GM12892 (cell line): ENCODE measurements around the gene USP16.

ENCODE experiments used
- DNase-seq: peaks from one replicate; pipeline ENCODE4 v3.0.0; 2011; ENCODE audit not compliant: insufficient read length
- FAIRE-seq: peaks from 2 replicates; lab custom pipeline; 2011; peaks lifted over from hg19 to GRCh38; lab: Jason Lieb, UNC
- POLR2A ChIP-seq: IDR thresholded peaks from 2 replicates; pipeline ENCODE4 v1.6.1; 2011; ENCODE audit warnings: low read depth, low read length, control low read depth
- POLR2AphosphoS5 ChIP-seq: IDR thresholded peaks from 2 replicates; pipeline ENCODE4 v1.6.1; 2011; ENCODE audit warnings: low read depth, low read length, control low read depth
- TAF1 ChIP-seq: IDR thresholded peaks from 2 replicates; pipeline ENCODE4 v1.6.1; 2011; ENCODE audit warnings: low read depth, mild to moderate bottlenecking, control low read depth, low read length, borderline replicate concordance

Gene USP16

DNA sequence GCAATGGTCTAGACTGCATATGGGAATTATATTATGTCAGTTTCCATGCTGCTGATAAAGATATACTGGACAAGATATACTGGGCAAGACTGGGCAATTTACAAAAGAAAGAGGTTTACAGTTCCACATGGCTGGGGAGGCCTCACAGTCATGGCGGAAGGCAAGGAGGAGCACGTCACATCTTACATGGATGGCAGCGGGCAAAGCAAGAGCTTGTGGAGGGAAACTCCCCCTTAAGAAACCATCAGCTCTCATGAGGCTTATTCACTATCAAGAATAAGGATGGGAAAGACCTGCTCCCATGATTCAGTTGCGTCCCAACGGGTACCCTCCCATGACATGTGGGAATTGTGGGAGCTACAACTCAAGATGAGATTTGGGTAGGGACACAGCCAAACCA lies 27.8 kb downstream of the USP16 start:
- FAIRE-seq (no peak), DNase-seq (no peak)
- TF ChIP-seq TAF1 (no peak), POLR2A (no peak)

DNA sequence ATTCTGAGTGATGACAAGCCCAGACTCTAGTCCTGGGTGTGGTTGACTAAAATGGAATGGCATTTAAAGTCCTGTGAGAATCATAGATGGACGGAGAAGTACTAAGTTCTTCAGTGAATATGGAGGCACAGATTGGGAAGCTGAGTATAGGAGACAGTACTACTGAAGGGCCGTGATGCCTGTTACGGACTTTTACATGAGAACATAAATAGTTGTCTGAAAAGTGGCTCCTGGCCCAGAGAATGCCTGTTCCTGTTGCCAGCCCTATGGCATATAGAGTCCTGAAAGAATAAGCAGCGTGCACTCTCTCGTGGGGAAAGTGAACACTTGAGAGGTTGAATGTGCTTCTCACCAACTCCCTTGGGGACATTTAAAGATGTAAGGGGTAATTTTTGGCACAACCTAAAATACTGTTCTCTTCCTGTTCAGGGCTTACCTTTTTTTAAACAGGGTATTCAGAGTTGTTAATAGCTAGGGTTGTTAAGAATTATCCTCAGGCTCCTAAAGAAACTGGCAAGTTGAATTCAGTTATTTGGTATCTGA lies 28.6 kb downstream of the USP16 start:
- FAIRE-seq (no peak), DNase-seq (no peak)
- TF ChIP-seq POLR2A (no peak), TAF1 (no peak), POLR2AphosphoS5 (no peak)

DNA sequence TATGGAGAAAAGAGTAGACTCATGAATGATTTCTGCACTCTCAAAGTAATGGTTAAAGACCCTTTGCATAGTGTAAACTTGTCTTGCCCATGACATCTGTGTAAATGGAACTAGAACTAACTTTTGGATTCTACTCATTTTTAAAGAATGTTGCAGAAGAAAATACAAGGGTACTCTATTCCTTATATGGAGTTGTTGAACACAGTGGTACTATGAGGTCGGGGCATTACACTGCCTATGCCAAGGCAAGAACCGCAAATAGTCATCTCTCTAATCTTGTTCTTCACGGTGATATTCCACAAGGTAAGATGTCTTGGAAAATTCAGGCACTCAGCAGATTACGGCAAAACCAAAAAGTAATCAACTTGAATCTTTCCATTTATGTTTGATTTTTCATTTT lies 29.2 kb downstream of the USP16 start:
- TF ChIP-seq POLR2A, result no peak
- TF ChIP-seq POLR2AphosphoS5, result no peak
- TF ChIP-seq TAF1, result no peak

DNA sequence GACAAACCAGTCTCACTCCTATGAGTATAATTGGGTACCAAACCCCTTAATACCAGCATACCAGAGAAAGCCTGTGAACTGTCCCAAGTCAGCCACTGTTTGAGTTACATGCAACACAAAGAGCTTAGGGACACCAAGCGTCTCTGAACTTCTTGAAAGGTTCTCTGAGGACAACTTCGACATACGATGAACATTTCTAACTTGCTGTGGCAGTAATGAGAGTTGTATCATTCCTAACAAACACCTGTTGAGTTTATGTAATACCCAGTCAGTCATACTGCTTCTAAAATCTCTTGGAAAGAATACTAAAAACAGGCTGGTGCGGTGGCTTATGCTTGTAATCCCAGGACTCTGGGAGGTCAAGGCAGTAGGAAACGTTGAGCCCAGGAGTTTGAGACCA lies 30.6 kb downstream of the USP16 start:
- no peak for TF ChIP-seq POLR2A
- TF ChIP-seq POLR2AphosphoS5, result peak; percentile 39
- DNase-seq, result no peak
- no peak for FAIRE-seq

More for the DNA sequence above, 29.2 kb downstream of the USP16 start:
- FAIRE-seq (no peak), DNase-seq (no peak)

DNA sequence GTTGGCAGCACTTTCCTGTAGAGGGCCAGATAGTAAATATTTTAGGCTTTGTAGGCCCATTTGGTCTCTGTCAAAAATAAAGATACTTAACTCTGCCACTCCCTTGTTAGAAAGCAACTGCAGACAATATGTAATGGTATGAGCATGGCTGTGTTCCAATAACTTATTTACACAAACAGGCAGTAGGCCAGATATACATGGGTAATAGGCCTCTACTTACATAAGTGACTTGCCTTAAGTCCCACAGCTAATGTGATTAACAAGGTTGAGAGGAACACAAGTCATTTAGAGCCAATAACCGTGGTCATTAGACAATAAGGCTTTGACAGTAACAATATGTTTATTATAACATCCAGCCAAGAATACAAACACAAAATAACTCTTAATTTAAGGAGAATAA lies 31.5 kb downstream of the USP16 start:
- FAIRE-seq, result peak; percentile 78
- DNase-seq, result no peak
- TF ChIP-seq POLR2AphosphoS5 (peak; percentile 51; the same call in 1 of the 2 replicates), TAF1 (no peak), POLR2A (peak; percentile 43)

DNA sequence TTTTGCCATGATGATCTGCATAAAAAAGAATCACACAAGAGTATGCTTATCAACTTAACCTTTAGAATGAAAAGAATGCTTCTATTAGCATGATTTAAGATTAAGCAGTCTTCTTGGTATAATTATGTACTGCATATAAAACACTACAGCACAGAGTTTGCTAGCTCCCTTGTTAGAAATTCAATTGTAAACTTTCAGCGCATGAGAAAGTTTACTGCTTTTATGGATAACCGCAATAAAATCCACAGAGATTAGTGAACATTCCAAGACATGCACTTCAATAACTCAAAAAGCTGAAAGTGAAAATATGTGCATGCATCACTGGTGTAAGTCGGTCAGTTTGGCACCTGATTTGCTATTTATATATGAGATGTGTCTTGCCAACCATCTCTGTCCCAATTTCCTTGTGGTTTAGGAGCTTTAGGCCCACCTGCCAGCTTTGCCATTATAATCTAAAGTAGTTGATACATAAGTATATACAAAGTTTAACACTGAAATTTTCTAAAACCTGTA lies 32.1 kb downstream of the USP16 start:
- DNase-seq (no peak), FAIRE-seq (no peak)
- TF ChIP-seq TAF1 (no peak), POLR2AphosphoS5 (no peak), POLR2A (no peak; the same call in 1 of the 2 replicates)

DNA sequence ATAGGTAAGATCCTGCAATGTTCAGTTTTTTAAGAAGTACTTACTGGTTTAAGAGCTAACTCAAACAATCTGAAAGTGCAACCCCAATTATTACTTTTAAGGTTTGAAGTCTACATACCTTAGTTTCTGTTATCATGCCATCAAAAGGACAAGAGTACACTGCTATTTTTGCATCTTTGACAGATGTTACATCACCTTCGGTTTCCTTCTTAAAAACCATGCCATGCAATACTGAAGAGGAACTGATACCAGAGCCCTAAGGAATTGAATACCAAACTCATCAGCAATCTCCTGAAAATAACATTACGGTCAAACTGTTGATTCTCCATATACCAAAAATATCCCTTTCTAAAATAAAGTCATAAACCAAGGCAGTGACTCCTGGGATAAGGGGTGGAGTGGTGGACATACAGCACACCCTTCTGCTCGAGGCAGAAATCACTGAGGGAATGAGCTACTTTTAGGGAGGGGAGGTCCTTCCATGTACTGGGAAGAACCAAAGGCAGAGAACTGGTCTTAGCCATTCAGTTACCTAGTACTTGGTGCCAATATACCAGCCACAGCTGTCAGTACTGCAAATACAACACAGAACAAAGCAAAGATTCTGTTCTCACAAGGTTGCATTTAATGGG lies 40.5 kb downstream of the USP16 start:
- FAIRE-seq, result peak; percentile 90
- no peak for TF ChIP-seq POLR2A
- TF ChIP-seq TAF1, result no peak
- no peak for TF ChIP-seq POLR2AphosphoS5
- peak; percentile 6 for DNase-seq

DNA sequence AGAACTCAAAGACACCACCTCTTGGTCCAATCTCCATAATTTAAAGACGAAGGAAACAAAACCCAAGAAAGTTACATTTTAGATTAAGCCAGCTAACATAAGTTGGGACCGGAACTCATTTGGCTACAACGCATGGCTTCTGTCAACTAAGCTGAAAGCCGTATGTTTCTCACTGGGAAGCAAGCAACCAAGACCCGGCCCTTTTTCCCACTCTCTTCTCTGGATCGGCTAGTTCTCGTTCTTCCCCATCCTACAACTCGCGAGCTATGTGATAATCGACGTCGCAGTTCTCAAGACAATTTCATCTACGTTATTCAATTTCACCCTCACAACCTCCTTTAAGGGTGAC lies 48.4 kb downstream of the USP16 start:
- peak; percentile 36 for FAIRE-seq
- TF ChIP-seq POLR2AphosphoS5, result no peak
- TF ChIP-seq TAF1, result no peak
- no peak for TF ChIP-seq POLR2A
- no peak for DNase-seq

DNA sequence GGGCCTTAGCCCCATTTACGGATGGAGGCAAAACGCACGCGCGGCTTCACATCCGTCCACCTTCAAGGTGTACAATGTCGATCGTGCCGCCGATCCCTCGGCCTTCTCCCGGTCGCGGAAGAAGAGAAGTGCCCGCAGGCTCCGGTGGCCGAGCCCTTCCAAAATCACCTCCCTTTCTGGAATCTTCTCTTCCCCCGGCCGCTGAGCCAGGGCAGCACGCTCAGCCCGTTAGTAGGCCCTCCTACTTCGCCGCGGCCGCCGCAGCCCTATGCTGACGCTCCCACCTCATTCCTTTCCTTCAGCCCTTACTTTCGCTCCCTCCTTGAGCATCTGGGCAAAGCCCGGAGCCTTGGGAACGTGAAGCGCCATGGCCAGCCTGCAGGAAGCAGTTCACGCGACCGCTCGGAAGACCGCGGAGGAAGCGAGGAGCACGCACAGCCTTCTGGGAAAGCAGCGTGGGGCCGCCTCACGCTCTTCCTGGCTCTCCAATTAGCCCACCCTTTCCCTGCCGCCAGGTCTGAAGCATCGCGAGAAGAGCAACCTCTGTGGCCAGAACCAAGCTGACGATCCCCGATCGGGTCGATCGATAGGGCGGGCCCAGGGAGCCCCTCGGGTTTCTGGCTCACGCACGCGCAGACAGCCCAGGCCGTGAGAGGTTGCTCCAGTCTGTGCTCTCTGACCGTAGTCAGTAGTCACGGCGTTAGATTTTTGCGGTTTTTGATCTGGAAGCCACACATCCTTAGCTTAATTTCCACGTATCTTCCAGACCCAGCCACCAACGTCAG lies 48.9 kb downstream of the USP16 start, which contains the start of gene CCT8:
TSS of gene CCT8 (minus strand) at position 427 of the 785 bp plus-strand sequence. CDS start at position 369, 58 bp downstream.
- TF ChIP-seq POLR2AphosphoS5 (peak; percentile 97), POLR2A (peak; percentile 99), TAF1 (peak; percentile 84)
- DNase-seq, result peak; percentile 72
- FAIRE-seq, result peak; percentile 95

DNA sequence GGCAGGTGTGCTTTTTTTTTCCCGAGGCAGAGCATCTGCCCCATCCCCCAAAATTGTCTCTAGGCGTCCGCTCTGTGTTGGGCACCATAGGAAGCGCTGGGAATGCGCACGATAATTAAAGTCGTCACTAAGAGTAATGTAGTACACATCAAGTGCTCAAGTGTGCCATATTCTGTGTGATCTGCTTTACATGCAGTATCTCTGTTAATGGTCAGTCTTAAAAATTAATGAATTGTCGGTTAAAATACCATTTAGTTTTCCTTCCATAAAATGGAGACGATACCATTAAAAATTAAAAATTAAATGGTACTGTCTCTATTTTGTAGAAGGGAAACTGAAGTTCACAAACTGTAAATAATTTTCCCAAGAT lies 49.5 kb downstream of the USP16 start:
- no peak for TF ChIP-seq POLR2AphosphoS5
- no peak for TF ChIP-seq POLR2A
- no peak for TF ChIP-seq TAF1
- FAIRE-seq (no peak), DNase-seq (no peak)

DNA sequence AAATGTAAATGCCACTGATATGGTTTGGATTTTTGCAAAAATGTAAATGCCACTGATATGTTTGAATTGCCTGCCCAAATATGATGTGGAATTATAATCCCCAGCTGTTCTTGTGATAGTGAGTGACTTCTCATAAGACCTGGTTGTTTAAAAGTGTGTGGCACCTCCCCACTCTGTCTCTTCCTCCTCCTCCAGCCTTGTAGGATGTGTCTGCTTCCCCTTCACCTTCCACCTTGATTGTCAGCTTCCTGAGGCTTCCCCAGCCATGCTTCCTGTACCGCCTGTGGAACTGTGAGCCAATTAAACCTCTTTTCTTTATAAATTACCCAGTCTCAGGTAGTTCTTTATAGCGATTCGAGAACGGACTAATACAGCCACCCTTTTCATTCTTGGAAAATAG lies 50.3 kb downstream of the USP16 start:
- DNase-seq (no peak), FAIRE-seq (no peak)
- TF ChIP-seq POLR2A (no peak), POLR2AphosphoS5 (no peak), TAF1 (no peak)
